Measurements from ENCODE around the gene TMEM141. TPM values are rescaled to one million over a fixed set of nuclear protein-coding genes. Genes with fewer than 3 reads are reported as not detected.

Gene TMEM141
- polyA plus RNA-seq, 1 donor from 2014 or later: 30.1 TPM

GRCh38 chr9:136815422-136815782 lies 24.3 kb downstream of the TMEM141 start:
- Histone ChIP-seq H3K36me3 (ENCODE audit: insufficient read depth, low read length) (no peaks in the 10 kb centered on the region), H3K4me2 (ENCODE audit: low read length) (no peak overlapping the region), H3K9me2 (ENCODE audit: insufficient read depth, low read length) (no peaks in the 10 kb centered on the region), H3F3A (ENCODE audit: insufficient read depth, low read length, poor library complexity, severe bottlenecking) (no peaks in the 10 kb centered on the region), H3K9me3 (ENCODE audit: low read length) (no peaks in the 10 kb centered on the region), H2AFZ (ENCODE audit: low read depth, low read length) (no peak overlapping the region), H4K20me1 (ENCODE audit: insufficient read depth) (no peaks in the 10 kb centered on the region), H3K4me3 (ENCODE audit: low read length) (no peak overlapping the region), H3K9ac (ENCODE audit: low read length) (no peak overlapping the region), H3K27me3 (ENCODE audit: insufficient read depth, low read depth, low read length) (no peaks in the 10 kb centered on the region), H3K27ac (ENCODE audit: low read length) (no peak overlapping the region), H3K79me2 (replicated peaks; ENCODE audit: insufficient read depth, low read length) (peaks cover 8% of the 10 kb centered on the region)
- TF ChIP-seq EP300 (conservative IDR thresholded peaks at IDR 0.05; ENCODE audit: poor library complexity, severe bottlenecking) (no peak), EZH2 (IDR thresholded peaks at IDR 0.05; ENCODE audit: borderline replicate concordance, insufficient read depth, low read length, poor library complexity, severe bottlenecking) (no peak), MXI1 (conservative IDR thresholded peaks at IDR 0.05; ENCODE audit: poor library complexity, severe bottlenecking) (no peak), SMC3 (conservative IDR thresholded peaks at IDR 0.05; ENCODE audit: poor library complexity) (no peak), RAD21 (conservative IDR thresholded peaks at IDR 0.05) (no peak), TAF1 (IDR thresholded peaks at IDR 0.05; ENCODE audit: low read depth) (no peak), POLR2AphosphoS5 (IDR thresholded peaks at IDR 0.05) (no peak)
- TF ChIP-seq, protein P1, sequence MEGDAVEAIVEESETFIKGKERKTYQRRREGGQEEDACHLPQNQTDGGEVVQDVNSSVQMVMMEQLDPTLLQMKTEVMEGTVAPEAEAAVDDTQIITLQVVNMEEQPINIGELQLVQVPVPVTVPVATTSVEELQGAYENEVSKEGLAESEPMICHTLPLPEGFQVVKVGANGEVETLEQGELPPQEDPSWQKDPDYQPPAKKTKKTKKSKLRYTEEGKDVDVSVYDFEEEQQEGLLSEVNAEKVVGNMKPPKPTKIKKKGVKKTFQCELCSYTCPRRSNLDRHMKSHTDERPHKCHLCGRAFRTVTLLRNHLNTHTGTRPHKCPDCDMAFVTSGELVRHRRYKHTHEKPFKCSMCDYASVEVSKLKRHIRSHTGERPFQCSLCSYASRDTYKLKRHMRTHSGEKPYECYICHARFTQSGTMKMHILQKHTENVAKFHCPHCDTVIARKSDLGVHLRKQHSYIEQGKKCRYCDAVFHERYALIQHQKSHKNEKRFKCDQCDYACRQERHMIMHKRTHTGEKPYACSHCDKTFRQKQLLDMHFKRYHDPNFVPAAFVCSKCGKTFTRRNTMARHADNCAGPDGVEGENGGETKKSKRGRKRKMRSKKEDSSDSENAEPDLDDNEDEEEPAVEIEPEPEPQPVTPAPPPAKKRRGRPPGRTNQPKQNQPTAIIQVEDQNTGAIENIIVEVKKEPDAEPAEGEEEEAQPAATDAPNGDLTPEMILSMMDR (IDR thresholded peaks at IDR 0.05; ENCODE audit: poor library complexity, severe bottlenecking): no peak
- TF ChIP-seq, protein P2, sequence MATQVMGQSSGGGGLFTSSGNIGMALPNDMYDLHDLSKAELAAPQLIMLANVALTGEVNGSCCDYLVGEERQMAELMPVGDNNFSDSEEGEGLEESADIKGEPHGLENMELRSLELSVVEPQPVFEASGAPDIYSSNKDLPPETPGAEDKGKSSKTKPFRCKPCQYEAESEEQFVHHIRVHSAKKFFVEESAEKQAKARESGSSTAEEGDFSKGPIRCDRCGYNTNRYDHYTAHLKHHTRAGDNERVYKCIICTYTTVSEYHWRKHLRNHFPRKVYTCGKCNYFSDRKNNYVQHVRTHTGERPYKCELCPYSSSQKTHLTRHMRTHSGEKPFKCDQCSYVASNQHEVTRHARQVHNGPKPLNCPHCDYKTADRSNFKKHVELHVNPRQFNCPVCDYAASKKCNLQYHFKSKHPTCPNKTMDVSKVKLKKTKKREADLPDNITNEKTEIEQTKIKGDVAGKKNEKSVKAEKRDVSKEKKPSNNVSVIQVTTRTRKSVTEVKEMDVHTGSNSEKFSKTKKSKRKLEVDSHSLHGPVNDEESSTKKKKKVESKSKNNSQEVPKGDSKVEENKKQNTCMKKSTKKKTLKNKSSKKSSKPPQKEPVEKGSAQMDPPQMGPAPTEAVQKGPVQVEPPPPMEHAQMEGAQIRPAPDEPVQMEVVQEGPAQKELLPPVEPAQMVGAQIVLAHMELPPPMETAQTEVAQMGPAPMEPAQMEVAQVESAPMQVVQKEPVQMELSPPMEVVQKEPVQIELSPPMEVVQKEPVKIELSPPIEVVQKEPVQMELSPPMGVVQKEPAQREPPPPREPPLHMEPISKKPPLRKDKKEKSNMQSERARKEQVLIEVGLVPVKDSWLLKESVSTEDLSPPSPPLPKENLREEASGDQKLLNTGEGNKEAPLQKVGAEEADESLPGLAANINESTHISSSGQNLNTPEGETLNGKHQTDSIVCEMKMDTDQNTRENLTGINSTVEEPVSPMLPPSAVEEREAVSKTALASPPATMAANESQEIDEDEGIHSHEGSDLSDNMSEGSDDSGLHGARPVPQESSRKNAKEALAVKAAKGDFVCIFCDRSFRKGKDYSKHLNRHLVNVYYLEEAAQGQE (IDR thresholded peaks at IDR 0.05; ENCODE audit: borderline replicate concordance): no peak

GRCh38 chr9:136820971-136821825 lies 30.1 kb downstream of the TMEM141 start:
- Histone ChIP-seq H3K9me2 (ENCODE audit: insufficient read depth, low read length) (no peaks in the 10 kb centered on the region), H3K79me2 (replicated peaks; ENCODE audit: insufficient read depth, low read length) (no peaks in the 10 kb centered on the region), H3F3A (ENCODE audit: insufficient read depth, low read length, poor library complexity, severe bottlenecking) (no peaks in the 10 kb centered on the region), H3K4me2 (ENCODE audit: low read length) (no peak overlapping the region), H3K4me3 (ENCODE audit: low read length) (no peak overlapping the region), H3K9me3 (ENCODE audit: low read length) (no peaks in the 10 kb centered on the region), H3K36me3 (ENCODE audit: insufficient read depth, low read length) (no peaks in the 10 kb centered on the region), H3K27ac (ENCODE audit: low read length) (no peak overlapping the region), H3K9ac (ENCODE audit: low read length) (no peak overlapping the region), H4K20me1 (ENCODE audit: insufficient read depth) (no peaks in the 10 kb centered on the region), H3K27me3 (ENCODE audit: insufficient read depth, low read depth, low read length) (no peaks in the 10 kb centered on the region), H2AFZ (ENCODE audit: low read depth, low read length) (no peak overlapping the region)
- TF ChIP-seq RAD21 (conservative IDR thresholded peaks at IDR 0.05) (no peak), POLR2AphosphoS5 (IDR thresholded peaks at IDR 0.05) (no peak), SMC3 (conservative IDR thresholded peaks at IDR 0.05; ENCODE audit: poor library complexity) (no peak), EZH2 (IDR thresholded peaks at IDR 0.05; ENCODE audit: borderline replicate concordance, insufficient read depth, low read length, poor library complexity, severe bottlenecking) (no peak), TAF1 (IDR thresholded peaks at IDR 0.05; ENCODE audit: low read depth) (no peak), MXI1 (conservative IDR thresholded peaks at IDR 0.05; ENCODE audit: poor library complexity, severe bottlenecking) (no peak), EP300 (conservative IDR thresholded peaks at IDR 0.05; ENCODE audit: poor library complexity, severe bottlenecking) (no peak)
- TF ChIP-seq, protein P2 (IDR thresholded peaks at IDR 0.05; ENCODE audit: borderline replicate concordance): no peak
- TF ChIP-seq, protein P1 (IDR thresholded peaks at IDR 0.05; ENCODE audit: poor library complexity, severe bottlenecking): no peak
